Measurements from ENCODE around the gene GGNBP2.

- TF ChIP-seq POLR2A (IDR thresholded peaks at IDR 0.05) (no peak), CTCF (IDR thresholded peaks at IDR 0.05) (no peak), POLR2AphosphoS5 (IDR thresholded peaks at IDR 0.05) (no peak), EP300 (IDR thresholded peaks at IDR 0.05) (no peak)
Observed at GRCh38 chr17:36614933-36615332, 70.2 kb downstream of the GGNBP2 start.

Measured in sigmoid colon (tissue), 4 donors.